ENCODE data around the gene RNLS.

RNLS gene

GRCh38 chr10:88254091-88254490 is 329.0 kb downstream of the RNLS start:
- DNase-seq, result no peak

GRCh38 chr10:88253622-88254021 is 329.5 kb downstream of the RNLS start:
- no peak for DNase-seq

- no peak for DNase-seq
Observed at GRCh38 chr10:88253128-88253527, 330.0 kb downstream of the RNLS start.

GRCh38 chr10:88249450-88249849 is 333.7 kb downstream of the RNLS start:
- DNase-seq, result no peak

- no peak for DNase-seq
Observed at GRCh38 chr10:88246675-88247074, 336.4 kb downstream of the RNLS start.

GRCh38 chr10:88245974-88246511 is 337.1 kb downstream of the RNLS start:
- no peak for DNase-seq

- no peak for DNase-seq
Observed at GRCh38 chr10:88244781-88245625, 338.1 kb downstream of the RNLS start.

GRCh38 chr10:88243836-88244730 is 339.0 kb downstream of the RNLS start:
- DNase-seq, result no peak

- DNase-seq, result no peak
Observed at GRCh38 chr10:88243202-88243744, 339.8 kb downstream of the RNLS start.

GRCh38 chr10:88241501-88241900 is 341.6 kb downstream of the RNLS start:
- no peak for DNase-seq

GRCh38 chr10:88239212-88239611 is 343.9 kb downstream of the RNLS start:
- DNase-seq, result no peak

GRCh38 chr10:88238615-88238914 is 344.6 kb downstream of the RNLS start:
- DNase-seq, result no peak

- DNase-seq, result no peak
Observed at GRCh38 chr10:88237896-88238614, 345.1 kb downstream of the RNLS start.

GRCh38 chr10:88236121-88236743 is 346.9 kb downstream of the RNLS start:
- no peak for DNase-seq

GRCh38 chr10:88234297-88234696 is 348.8 kb downstream of the RNLS start:
- no peak for DNase-seq

- no peak for DNase-seq
Observed at GRCh38 chr10:88233870-88234269, 349.2 kb downstream of the RNLS start.

GRCh38 chr10:88232983-88233543 is 350.1 kb downstream of the RNLS start:
- DNase-seq, result no peak

- no peak for DNase-seq
Observed at GRCh38 chr10:88232029-88232895, 350.9 kb downstream of the RNLS start.

GRCh38 chr10:88230251-88230650 is 352.9 kb downstream of the RNLS start:
- DNase-seq, result no peak

GRCh38 chr10:88228130-88228529 is 355.0 kb downstream of the RNLS start:
- DNase-seq, result no peak

Measured in stimulated activated naive CD4-positive, alpha-beta T cell (primary cell).